NAMALWA (cell line): Measurements from ENCODE around the gene MSRB1.
"Not testable (repeated sequence)": the region's sequence is repeated elsewhere in the genome, so short reads cannot be mapped to it uniquely, and the experiment has no call there.

Experiments used
- DNase-seq: peaks from one replicate; pipeline ENCODE4 v3.0.0-alpha.2; 2015; ENCODE audit warnings: low spot score

Gene MSRB1

GRCh38 chr16:1978476-1979120, 35.6 kb upstream of the MSRB1 start:
- DNase-seq: no peak

GRCh38 chr16:1977875-1978268, 34.9 kb upstream of the MSRB1 start:
- no peak for DNase-seq

- DNase-seq: no peak
These were observed 34.2 kb upstream of the MSRB1 start for GRCh38 chr16:1976951-1977874.

- no peak for DNase-seq
These were observed 33.2 kb upstream of the MSRB1 start for GRCh38 chr16:1976216-1976520.

GRCh38 chr16:1975432-1976215, 32.6 kb upstream of the MSRB1 start:
- no peak for DNase-seq

- DNase-seq: no peak
These were observed 31.4 kb upstream of the MSRB1 start for GRCh38 chr16:1974157-1975070.

- no peak for DNase-seq
These were observed 30.6 kb upstream of the MSRB1 start for GRCh38 chr16:1973461-1974156.

GRCh38 chr16:1972490-1972877, 29.5 kb upstream of the MSRB1 start:
- DNase-seq: no peak

GRCh38 chr16:1971796-1972489, 28.9 kb upstream of the MSRB1 start, which contains the start of gene TBL3:
TSS of gene TBL3 (plus strand) at chr16:1972053. CDS start at chr16:1972165, 112 bp downstream.
- DNase-seq: peak; percentile 97

GRCh38 chr16:1968146-1968953, 25.4 kb upstream of the MSRB1 start:
- no peak for DNase-seq

GRCh38 chr16:1966460-1966859, 23.5 kb upstream of the MSRB1 start, which contains the start of gene RNF151:
TSS of gene RNF151 (plus strand) at chr16:1966856. CDS start at chr16:1966882, 26 bp downstream.
- no peak for DNase-seq

GRCh38 chr16:1965396-1966001, 22.5 kb upstream of the MSRB1 start:
- no peak for DNase-seq

GRCh38 chr16:1964506-1965395, 21.8 kb upstream of the MSRB1 start, which contains the start of gene RPS2:
TSS of gene RPS2 (minus strand) at chr16:1964826. CDS start at chr16:1964625, 201 bp downstream.
- peak; percentile 98 for DNase-seq

GRCh38 chr16:1963806-1964505, 21.0 kb upstream of the MSRB1 start:
- peak; percentile 53 for DNase-seq

GRCh38 chr16:1962161-1963153, 19.5 kb upstream of the MSRB1 start:
- DNase-seq: not testable (repeated sequence)

GRCh38 chr16:1961651-1962067, 18.7 kb upstream of the MSRB1 start:
- peak; percentile 58 for DNase-seq
